H1 (cell line): ENCODE results near the gene CHRDL2. TPM values are rescaled to one million over a fixed set of nuclear protein-coding genes. Genes with fewer than 3 reads are reported as not detected.

Experiments used
- CEBPB ChIP-seq: IDR thresholded peaks from 2 replicates; pipeline ENCODE4 v1.6.1; 2012; ENCODE audit warnings: low read depth, low read length
- EGR1 ChIP-seq: IDR thresholded peaks from 2 replicates; pipeline ENCODE4 v1.6.1; 2011; ENCODE audit warnings: low read depth, low read length, borderline replicate concordance
- KDM5A ChIP-seq: fragments of 200-600 bp; IDR thresholded peaks from 2 replicates; pipeline ENCODE4 v1.7.1; 2012; ENCODE audit warnings: mild to moderate bottlenecking, low read length, inconsistent platforms, mixed read lengths
- POLR2AphosphoS5 ChIP-seq: IDR thresholded peaks from 2 replicates; pipeline ENCODE4 v1.6.1; 2011; ENCODE audit warnings: low read depth, low read length
- SUZ12 ChIP-seq: fragments of 200-600 bp; sonication (generic); IDR thresholded peaks from 2 replicates; pipeline ENCODE4 v1.6.1; 2012; ENCODE audit warnings: mild to moderate bottlenecking, inconsistent platforms, low read length, moderate library complexity, mixed read lengths
- polyA plus RNA-seq, 7 experiments: library from polyadenylated mRNA; depleted of rRNA in 3 of 7; stranded (reverse) in 5 of 7; unstranded in 2 of 7; fragments of >200 nt in 5 of 7; fragments of 200-250 nt in 2 of 7; gene quantifications; 1 replicate in 5 of 7; 2 replicates in 1 of 7; 4 replicates in 1 of 7; pipeline versions ENCODE4 v1.2.1 to v1.2.3, GENCODE V29; 2011 to 2013; ENCODE audit warnings: missing spikeins in 2 of 7, mixed read lengths in 2 of 7
- total RNA-seq: library from RNA; stranded (reverse); fragmentation: NEBNext Ultra II Directional; extraction: Animal tissue kit (Norgen Biotek cat#: 25700); gene quantifications from 2 replicates; pipeline ENCODE4 v1.2.1, GENCODE V29; 2021

CHRDL2 gene
- total and polyA plus RNA-seq, 2 of the 8 experiments (the other 6 are each of a cell fraction or from before 2014, with no cell fraction given) = 0.26 to 0.48 TPM

- TF ChIP-seq CEBPB (no peak), KDM5A (no peak), EGR1 (no peak), POLR2AphosphoS5 (no peak), SUZ12 (no peak)
- TF ChIP-seq, all 59 proteins: peak for 0
Measured at GRCh38 chr11:74729397-74729796, 1.8 kb downstream of the CHRDL2 start (continued).
